ENCODE measurements around the gene KRTAP10-2.

- TF ChIP-seq SPI1 (IDR thresholded peaks at IDR 0.05; ENCODE audit: borderline replicate concordance, low read depth, low read length) (no peak), TBL1XR1 (IDR thresholded peaks at IDR 0.05; ENCODE audit: low read length in 2 of 2) (no peak), MYNN (IDR thresholded peaks at IDR 0.05) (no peak), MYNN (CRISPR knock-in tag; IDR thresholded peaks at IDR 0.05) (no peak), POLR2AphosphoS5 (IDR thresholded peaks at IDR 0.05; ENCODE audit: control insufficient read depth, insufficient read depth, low read depth, low read length) (no peak), ZNF354B (CRISPR knock-in tag; IDR thresholded peaks at IDR 0.05) (no peak), GABPA (tag; conservative IDR thresholded peaks at IDR 0.05; ENCODE audit: low read depth) (no peak), SUPT5H (IDR thresholded peaks at IDR 0.05) (no peak), FOS (IDR thresholded peaks at IDR 0.05; ENCODE audit: extremely low read depth, insufficient read length) (no peak), ARID4B (CRISPR knock-in tag; IDR thresholded peaks at IDR 0.05) (no peak), EZH2 (IDR thresholded peaks at IDR 0.05; ENCODE audit: borderline replicate concordance, low read depth, low read length) (no peak), CTCF (IDR thresholded peaks at IDR 0.05 in 2 of 3, conservative IDR thresholded peaks at IDR 0.05 in 1 of 3; ENCODE audit: insufficient read depth in 2 of 3, low read depth in 1 of 3, low read length in 3 of 3) (no peak), ZNF77 (CRISPR knock-in tag; IDR thresholded peaks at IDR 0.05) (no peak), RREB1 (CRISPR knock-in tag; IDR thresholded peaks at IDR 0.05) (no peak)
These were observed 31.9 kb upstream of the KRTAP10-2 start for GRCh38 chr21:44583089-44583799.

Measured in K562 (cell line).